Measurements from ENCODE around the gene ZBTB38. TPM values are rescaled to one million over a fixed set of nuclear protein-coding genes. Genes with fewer than 3 reads are reported as not detected.
A peak's percentile ranks its signal among the peaks of the same experiment; 100 is the strongest.

ZBTB38 gene
- total and polyA plus RNA-seq, 2 of the 13 experiments (the other 11 are each of a cell fraction or from before 2014, with no cell fraction given), result 26.8 to 51.7 TPM

- TF ChIP-seq FOXK1 (CRISPR knock-in tag; IDR thresholded peaks at IDR 0.05; ENCODE audit: borderline replicate concordance, low read depth) (0 out of 2 replicates have a peak, but pooled peaks have one; percentile 47), ZNF331 (CRISPR knock-in tag; IDR thresholded peaks at IDR 0.05) (peak; percentile 41; the same call in 1 of the 2 replicates), ZFX (CRISPR knock-in tag; IDR thresholded peaks at IDR 0.05; ENCODE audit: low read depth) (no peak), DPF2 (CRISPR knock-in tag; IDR thresholded peaks at IDR 0.05; ENCODE audit: borderline replicate concordance, low read depth) (no peak), ZNF800 (CRISPR knock-in tag; IDR thresholded peaks at IDR 0.05) (no peak), ZNF839 (CRISPR knock-in tag; IDR thresholded peaks at IDR 0.05; ENCODE audit: borderline replicate concordance) (no peak), RAD51 (IDR thresholded peaks at IDR 0.05; ENCODE audit: borderline replicate concordance) (peak; percentile 71), GATAD2A (CRISPR knock-in tag; IDR thresholded peaks at IDR 0.05) (peak; percentile 56; the same call in 1 of the 2 replicates), MLLT10 (CRISPR knock-in tag; IDR thresholded peaks at IDR 0.05) (no peak), PRPF4 (IDR thresholded peaks at IDR 0.05; ENCODE audit: low read depth, low read length, poor library complexity, severe bottlenecking) (no peak), THAP11 (CRISPR knock-in tag; IDR thresholded peaks at IDR 0.05) (peak; percentile 99), PBX3 (CRISPR knock-in tag; IDR thresholded peaks at IDR 0.05; ENCODE audit: borderline replicate concordance) (no peak), HMG20A (CRISPR knock-in tag; IDR thresholded peaks at IDR 0.05; ENCODE audit: borderline replicate concordance) (no peak; the same call in 1 of the 2 replicates), CBX1 (IDR thresholded peaks at IDR 0.05; ENCODE audit: low read depth) (no peak), ZNF720 (CRISPR knock-in tag; IDR thresholded peaks at IDR 0.05) (no peak), NR1H2 (CRISPR knock-in tag; IDR thresholded peaks at IDR 0.05; ENCODE audit: borderline replicate concordance, low read depth) (no peak), SRSF1 (optimal IDR thresholded peaks at IDR 0.05; ENCODE audit: low read depth, low read length) (no peak), SAP130 (CRISPR knock-in tag; IDR thresholded peaks at IDR 0.05; ENCODE audit: low read depth) (peak; percentile 80), ZFP82 (CRISPR knock-in tag; IDR thresholded peaks at IDR 0.05; ENCODE audit: borderline replicate concordance) (no peak), MBNL3 (CRISPR knock-in tag; conservative IDR thresholded peaks at IDR 0.05) (no peak), ZNF143 (CRISPR knock-in tag; IDR thresholded peaks at IDR 0.05) (peak; percentile 95), GABPB1 (CRISPR knock-in tag; IDR thresholded peaks at IDR 0.05) (peak; percentile 22; the same call in 1 of the 2 replicates), ZSCAN12 (CRISPR knock-in tag; IDR thresholded peaks at IDR 0.05) (no peak), ARNTL (CRISPR knock-in tag; IDR thresholded peaks at IDR 0.05) (no peak), SAFB2 (CRISPR knock-in tag; IDR thresholded peaks at IDR 0.05; ENCODE audit: borderline replicate concordance, low read depth) (no peak), ZFP37 (CRISPR knock-in tag; IDR thresholded peaks at IDR 0.05; ENCODE audit: borderline replicate concordance) (no peak), ZNF383 (CRISPR knock-in tag; IDR thresholded peaks at IDR 0.05; ENCODE audit: borderline replicate concordance) (no peak), CREM (IDR thresholded peaks at IDR 0.05) (peak; percentile 80), CREM (CRISPR knock-in tag; IDR thresholded peaks at IDR 0.05) (no peak)
These were observed 1.8 kb downstream of the ZBTB38 start (continued) for GRCh38 chr3:141370065-141370533.

Data from HepG2 (cell line).